NCI-H1930 (cell line): ENCODE measurements around the gene GMDS.
A peak's percentile ranks its signal among the peaks of the same experiment; 100 is the strongest.

Experiments
- DNase-seq, 2 experiments: peaks; one replicate each; lab custom pipeline; 2025; lab: John Stamatoyannopoulos, UW

Gene GMDS

GRCh38 chr6:1832844-1833787, 412.3 kb downstream of the GMDS start:
- no peak for DNase-seq

- DNase-seq: no peak
Measured at GRCh38 chr6:1832358-1832757, 413.0 kb downstream of the GMDS start.

GRCh38 chr6:1827984-1828793, 417.2 kb downstream of the GMDS start:
- no peak for DNase-seq

- DNase-seq: no peak
Measured at GRCh38 chr6:1825926-1826325, 419.5 kb downstream of the GMDS start.

GRCh38 chr6:1825277-1825676, 420.1 kb downstream of the GMDS start:
- DNase-seq: no peak

GRCh38 chr6:1821513-1822183, 423.8 kb downstream of the GMDS start:
- DNase-seq: peak in 1 of 2 experiments; percentile 45

- no peak for DNase-seq
Measured at GRCh38 chr6:1821164-1821512, 424.3 kb downstream of the GMDS start.

- no peak for DNase-seq
Measured at GRCh38 chr6:1820714-1821113, 424.7 kb downstream of the GMDS start.

- DNase-seq: no peak
Measured at GRCh38 chr6:1820165-1820564, 425.2 kb downstream of the GMDS start.

- no peak for DNase-seq
Measured at GRCh38 chr6:1819007-1819406, 426.4 kb downstream of the GMDS start.

GRCh38 chr6:1817033-1817761, 428.2 kb downstream of the GMDS start:
- DNase-seq: no peak

GRCh38 chr6:1815827-1816452, 429.5 kb downstream of the GMDS start:
- no peak for DNase-seq

GRCh38 chr6:1814279-1814678, 431.1 kb downstream of the GMDS start:
- no peak for DNase-seq

GRCh38 chr6:1812487-1812886, 432.9 kb downstream of the GMDS start:
- no peak for DNase-seq

- no peak for DNase-seq
Measured at GRCh38 chr6:1812034-1812433, 433.4 kb downstream of the GMDS start.

GRCh38 chr6:1810880-1811279, 434.5 kb downstream of the GMDS start:
- no peak for DNase-seq

GRCh38 chr6:1809291-1809988, 436.0 kb downstream of the GMDS start:
- DNase-seq: no peak

GRCh38 chr6:1806935-1807334, 438.5 kb downstream of the GMDS start:
- no peak for DNase-seq

- DNase-seq: no peak
Measured at GRCh38 chr6:1802491-1803395, 442.7 kb downstream of the GMDS start.

- DNase-seq: no peak
Measured at GRCh38 chr6:1801401-1801800, 444.0 kb downstream of the GMDS start.
